GM21825 (cell line): ENCODE data around the gene CRISPLD2.
"Not testable (repeated sequence)": the region's sequence is repeated elsewhere in the genome, so short reads cannot be mapped to it uniquely, and the experiment has no call there.

Experiments
- ATAC-seq: cut with Tn5 transposase; IDR thresholded peaks from one replicate; pipeline ENCODE4 v1.9.1; 2021; ENCODE audit warnings: mild to moderate bottlenecking, moderate library complexity; ENCODE audit not compliant: unreplicated experiment

Gene CRISPLD2

GRCh38 chr16:84856203-84856581 lies 36.4 kb downstream of the CRISPLD2 start:
- ATAC-seq, result not testable (repeated sequence)

- ATAC-seq, result not testable (repeated sequence)
Measured at GRCh38 chr16:84856811-84857210, 37.0 kb downstream of the CRISPLD2 start.

- no peak for ATAC-seq
Measured at GRCh38 chr16:84859681-84860080, 39.9 kb downstream of the CRISPLD2 start.

- ATAC-seq, result no peak
Measured at GRCh38 chr16:84860383-84860782, 40.6 kb downstream of the CRISPLD2 start.

- no peak for ATAC-seq
Measured at GRCh38 chr16:84861671-84862070, 41.9 kb downstream of the CRISPLD2 start.

- ATAC-seq, result no peak
Measured at GRCh38 chr16:84862804-84863480, 43.2 kb downstream of the CRISPLD2 start.

- ATAC-seq, result no peak
Measured at GRCh38 chr16:84863481-84863814, 43.7 kb downstream of the CRISPLD2 start.

GRCh38 chr16:84864326-84864955 lies 44.7 kb downstream of the CRISPLD2 start:
- ATAC-seq, result no peak

GRCh38 chr16:84867696-84868095 lies 47.9 kb downstream of the CRISPLD2 start:
- no peak for ATAC-seq

- ATAC-seq, result no peak
Measured at GRCh38 chr16:84868328-84868727, 48.5 kb downstream of the CRISPLD2 start.

- ATAC-seq, result no peak
Measured at GRCh38 chr16:84868829-84869472, 49.2 kb downstream of the CRISPLD2 start.

GRCh38 chr16:84869473-84869845 lies 49.7 kb downstream of the CRISPLD2 start:
- ATAC-seq, result no peak

- ATAC-seq, result not testable (repeated sequence)
Measured at GRCh38 chr16:84872971-84873370, 53.2 kb downstream of the CRISPLD2 start.

GRCh38 chr16:84874004-84874435 lies 54.2 kb downstream of the CRISPLD2 start:
- no peak for ATAC-seq

GRCh38 chr16:84874553-84874952 lies 54.8 kb downstream of the CRISPLD2 start:
- no peak for ATAC-seq

- no peak for ATAC-seq
Measured at GRCh38 chr16:84874983-84875382, 55.2 kb downstream of the CRISPLD2 start.

- ATAC-seq, result no peak
Measured at GRCh38 chr16:84875846-84876245, 56.1 kb downstream of the CRISPLD2 start.

GRCh38 chr16:84876873-84877606 lies 57.3 kb downstream of the CRISPLD2 start:
- no peak for ATAC-seq

- no peak for ATAC-seq
Measured at GRCh38 chr16:84878770-84879169, 59.0 kb downstream of the CRISPLD2 start.

- ATAC-seq, result no peak
Measured at GRCh38 chr16:84879569-84880487, 60.0 kb downstream of the CRISPLD2 start.
